NCI-H2196 treated with DMSO at 0.1 percent for 48 hours (cell line): ENCODE measurements around the gene ATG2A.

Experiments used
- DNase-seq: peaks from one replicate; lab custom pipeline; 2025; ENCODE audit not compliant: unreplicated experiment; lab: John Stamatoyannopoulos, UW

Gene ATG2A

DNA sequence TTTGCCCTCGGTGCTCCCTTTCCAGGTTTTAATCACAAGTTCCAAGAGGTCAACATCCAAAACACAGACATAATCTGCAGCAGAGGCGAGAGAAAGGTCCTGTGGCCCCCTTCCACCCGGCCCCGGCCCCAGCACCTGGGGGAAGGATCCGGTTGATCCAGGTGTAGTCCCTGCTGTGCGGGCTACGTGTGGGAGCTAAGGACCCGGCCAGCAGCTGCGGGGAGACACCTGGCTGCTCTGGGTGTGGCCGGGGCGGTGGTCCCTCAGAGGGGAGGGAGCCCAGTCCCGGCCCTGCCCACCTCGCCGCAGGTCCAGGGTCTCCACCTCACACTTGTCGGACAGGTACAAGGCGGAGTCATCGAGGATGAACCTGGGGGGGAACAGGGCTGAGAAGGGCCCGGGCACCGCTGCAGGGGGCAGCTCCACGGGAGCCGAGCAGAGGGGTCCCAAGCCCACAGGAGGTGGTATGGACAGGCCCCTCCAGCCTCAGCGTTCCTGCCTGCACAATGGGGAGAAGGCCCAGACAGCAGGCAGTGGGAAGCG is 13.6 kb downstream of the ATG2A start:
- DNase-seq, result no peak

DNA sequence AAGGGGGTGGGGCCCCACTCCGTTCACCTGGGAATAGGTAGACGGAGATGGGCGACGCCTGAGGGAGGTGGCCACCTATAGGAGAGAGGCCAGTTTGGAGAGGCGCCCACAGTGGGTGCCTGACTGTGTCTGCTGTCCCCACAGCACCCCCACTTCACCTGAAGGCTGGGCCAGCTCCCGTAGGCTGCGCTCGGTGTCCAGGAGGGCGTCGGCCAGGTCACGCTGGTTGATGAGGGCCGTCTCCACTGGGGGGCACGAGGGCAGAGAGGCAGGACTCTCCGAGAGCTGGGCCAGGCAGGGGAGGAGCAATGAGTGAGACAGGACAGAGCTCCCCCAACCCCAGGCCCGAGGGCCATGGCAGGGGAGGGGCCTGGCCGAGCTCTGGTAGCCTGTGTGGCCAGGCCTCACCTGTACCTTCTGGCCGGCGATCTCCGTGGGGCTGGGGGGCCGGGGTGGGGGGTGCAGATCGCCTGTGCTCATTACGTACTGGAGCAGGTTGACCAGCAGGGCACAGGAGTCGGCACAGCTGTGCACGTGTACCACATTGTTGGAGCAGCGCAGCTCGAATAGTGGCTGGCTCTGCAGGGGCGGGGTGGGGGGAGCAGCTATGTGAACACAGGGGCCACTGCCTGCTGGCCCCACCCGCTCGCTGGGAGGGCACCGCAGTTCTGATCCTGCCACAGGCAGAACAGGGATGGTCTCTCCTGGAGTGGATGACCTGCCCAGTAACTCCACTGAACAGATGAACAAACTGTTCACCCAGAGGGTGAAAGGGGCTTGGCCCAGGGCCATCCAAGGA is 14.7 kb downstream of the ATG2A start:
- DNase-seq, result no peak

DNA sequence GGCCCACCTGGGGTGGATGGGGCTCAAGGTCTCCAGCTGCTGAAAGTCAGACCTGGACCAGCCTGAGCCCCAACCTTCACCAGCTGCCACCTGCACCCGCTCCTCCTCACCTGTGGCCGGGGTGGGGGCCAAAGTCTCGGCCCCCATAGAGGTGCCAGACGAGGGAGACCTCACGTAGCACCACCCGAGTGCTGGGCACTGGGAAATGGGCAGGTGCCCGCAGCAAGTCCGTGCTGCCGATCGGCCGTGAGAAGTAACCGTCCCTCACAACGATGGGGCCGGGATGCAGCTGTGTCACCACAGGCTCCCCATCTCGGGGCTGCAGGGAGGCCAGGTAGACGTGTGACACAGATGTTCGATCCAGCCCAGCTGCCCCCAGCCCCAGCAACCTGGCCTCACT is 16.2 kb downstream of the ATG2A start:
- DNase-seq, result no peak

DNA sequence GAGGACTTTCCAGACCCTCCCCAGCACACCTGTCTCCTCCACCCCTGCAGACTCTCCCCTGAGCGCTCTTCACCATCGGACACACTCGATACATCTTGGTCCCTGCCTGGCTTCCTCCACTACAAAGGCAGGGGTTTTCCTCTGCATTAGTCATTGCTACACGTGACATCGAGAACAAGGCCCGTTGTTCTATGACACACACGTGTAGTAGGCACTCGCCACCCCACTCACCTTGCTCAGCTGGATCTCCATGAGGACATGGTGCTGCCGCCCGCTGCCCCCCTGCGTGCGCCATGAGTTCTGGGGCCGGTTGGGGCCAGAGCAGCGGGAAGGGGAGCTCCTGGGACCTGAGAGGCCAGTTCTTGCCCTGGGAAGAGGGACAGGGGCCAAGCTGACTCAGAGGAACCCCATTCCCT is 16.7 kb downstream of the ATG2A start:
- DNase-seq, result no peak

DNA sequence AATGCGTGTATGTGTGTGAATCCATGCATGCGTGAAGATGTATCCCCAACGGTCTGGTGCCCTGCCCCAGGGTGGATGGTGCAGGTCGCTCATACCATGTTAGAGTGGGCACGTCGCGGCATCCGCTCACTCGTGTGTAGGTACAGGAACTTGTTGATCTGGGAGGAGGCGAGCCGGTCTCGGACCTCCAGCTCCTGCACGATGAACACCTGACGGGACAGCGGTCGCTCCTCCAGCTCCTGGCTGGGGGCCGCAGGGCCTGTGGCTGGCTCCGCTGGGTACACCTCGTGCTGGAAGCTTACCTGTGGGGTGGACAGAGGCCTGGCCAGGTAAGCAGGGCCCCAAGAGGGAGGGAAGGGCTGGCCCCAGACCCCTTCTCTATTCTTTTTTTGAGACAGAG is 18.5 kb downstream of the ATG2A start:
- no peak for DNase-seq

DNA sequence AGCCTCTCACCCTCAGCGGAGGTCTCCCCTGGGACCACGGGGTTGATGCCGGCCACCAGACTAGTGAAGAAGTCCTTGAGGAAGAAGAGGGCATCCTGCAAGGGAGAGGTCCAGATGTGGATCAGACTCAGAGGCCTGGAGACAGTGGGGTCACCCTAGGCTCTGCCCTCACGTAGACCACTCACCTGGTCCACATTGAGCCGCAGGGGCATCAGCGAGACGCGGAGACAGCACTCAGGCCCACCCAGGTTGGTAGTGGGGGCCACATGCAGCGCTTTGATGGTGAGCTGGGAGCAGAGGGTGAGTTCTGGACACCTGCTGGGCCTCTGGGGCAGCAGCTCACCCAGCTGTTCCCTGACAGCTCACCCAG is 18.9 kb downstream of the ATG2A start:
- DNase-seq, result no peak

DNA sequence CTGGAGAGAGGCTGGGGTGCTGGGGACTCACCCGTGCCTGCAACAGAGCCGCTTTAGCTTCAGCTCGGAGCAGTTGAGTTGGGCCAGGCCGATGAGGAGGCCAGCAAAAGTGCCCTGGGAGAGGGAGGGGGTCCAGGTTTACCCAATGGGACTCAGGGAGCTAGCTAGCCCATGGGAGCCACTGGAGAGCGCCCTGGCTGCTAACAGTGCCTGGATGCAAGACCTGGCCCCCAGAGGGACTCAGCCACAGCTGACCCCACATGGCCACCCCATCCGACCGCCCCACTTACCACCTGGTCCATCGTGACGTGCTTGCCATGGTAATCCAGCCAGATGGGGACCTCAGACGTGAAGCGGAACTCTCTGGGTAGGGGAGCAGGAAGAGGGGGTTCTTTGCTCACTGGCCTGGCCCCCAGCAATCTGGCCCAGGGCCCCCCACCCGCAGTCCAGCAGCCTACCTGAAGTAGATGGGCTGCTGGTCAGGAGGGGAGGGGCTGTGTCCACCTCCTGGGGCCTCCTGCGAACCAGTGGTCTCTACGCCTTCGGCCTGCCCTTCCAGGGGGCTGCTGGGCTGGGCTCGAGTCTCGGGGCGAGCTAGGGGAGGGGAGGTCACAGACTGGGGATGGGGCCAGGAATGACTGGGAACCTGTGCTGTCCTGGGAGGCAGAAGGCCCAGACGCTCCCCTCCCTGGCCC is 19.5 kb downstream of the ATG2A start:
- no peak for DNase-seq

DNA sequence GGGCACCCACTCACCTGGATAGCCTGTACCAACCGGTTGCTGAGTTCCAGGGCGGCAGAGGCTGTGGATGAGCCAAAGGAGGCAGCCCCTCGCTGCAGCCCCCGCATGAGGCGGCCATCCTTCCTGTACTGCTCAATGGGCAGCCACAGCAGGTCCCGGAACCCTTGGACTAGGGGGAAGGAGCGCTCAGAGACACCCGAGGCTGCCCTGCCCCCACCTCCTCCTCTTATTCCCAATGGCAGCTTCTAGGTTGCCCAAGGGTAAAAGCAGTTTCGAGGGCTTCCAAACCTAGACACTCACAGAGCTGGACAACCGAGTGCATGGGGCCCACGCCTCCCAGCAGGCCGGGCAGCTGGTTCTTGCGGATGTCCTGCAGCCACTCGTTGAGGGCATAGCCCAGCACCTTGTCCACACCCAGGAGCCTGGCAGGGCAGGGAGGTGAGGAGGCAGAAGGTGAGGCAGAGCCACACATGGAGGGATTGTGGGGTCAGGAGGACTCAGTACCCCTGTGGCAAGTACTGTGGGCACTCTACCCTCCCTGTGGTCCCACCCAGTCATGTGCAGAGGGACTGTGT is 20.5 kb downstream of the ATG2A start:
- DNase-seq, result no peak

DNA sequence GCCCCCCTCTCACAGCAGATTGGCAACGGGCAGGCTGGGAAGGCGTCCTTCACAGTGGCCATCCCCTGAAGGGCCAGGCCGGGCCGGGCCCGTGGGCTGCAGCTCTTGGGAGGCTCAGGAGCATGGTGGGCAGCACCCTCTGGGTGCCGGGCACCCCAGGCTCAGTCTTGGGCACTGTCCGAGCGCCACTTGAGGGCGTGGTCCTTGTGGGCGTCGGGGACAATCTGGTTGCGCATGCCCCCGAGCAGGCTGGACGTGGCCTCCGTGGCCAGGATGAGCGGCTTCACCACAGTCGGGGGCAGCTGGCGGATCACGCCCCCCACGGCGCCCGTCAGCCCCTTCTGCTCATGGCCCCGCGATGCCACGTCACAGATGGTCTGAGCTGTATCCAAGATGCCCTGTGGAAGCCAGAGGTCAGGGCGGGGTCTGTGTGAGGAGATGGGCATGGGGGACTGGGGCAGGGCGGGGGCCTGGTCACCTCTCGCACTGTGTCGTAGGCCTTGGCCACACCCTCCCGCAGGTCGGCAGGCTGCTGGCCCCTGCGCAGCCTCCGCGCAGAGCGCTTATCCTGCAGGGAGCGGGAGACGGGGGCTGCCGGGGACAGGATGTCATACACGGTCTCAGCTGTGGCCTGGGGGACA is 22.1 kb downstream of the ATG2A start:
- DNase-seq, result no peak

GRCh38 chr11:64894070-64894811 is 22.8 kb downstream of the ATG2A start:
- peak; percentile 10 for DNase-seq

DNA sequence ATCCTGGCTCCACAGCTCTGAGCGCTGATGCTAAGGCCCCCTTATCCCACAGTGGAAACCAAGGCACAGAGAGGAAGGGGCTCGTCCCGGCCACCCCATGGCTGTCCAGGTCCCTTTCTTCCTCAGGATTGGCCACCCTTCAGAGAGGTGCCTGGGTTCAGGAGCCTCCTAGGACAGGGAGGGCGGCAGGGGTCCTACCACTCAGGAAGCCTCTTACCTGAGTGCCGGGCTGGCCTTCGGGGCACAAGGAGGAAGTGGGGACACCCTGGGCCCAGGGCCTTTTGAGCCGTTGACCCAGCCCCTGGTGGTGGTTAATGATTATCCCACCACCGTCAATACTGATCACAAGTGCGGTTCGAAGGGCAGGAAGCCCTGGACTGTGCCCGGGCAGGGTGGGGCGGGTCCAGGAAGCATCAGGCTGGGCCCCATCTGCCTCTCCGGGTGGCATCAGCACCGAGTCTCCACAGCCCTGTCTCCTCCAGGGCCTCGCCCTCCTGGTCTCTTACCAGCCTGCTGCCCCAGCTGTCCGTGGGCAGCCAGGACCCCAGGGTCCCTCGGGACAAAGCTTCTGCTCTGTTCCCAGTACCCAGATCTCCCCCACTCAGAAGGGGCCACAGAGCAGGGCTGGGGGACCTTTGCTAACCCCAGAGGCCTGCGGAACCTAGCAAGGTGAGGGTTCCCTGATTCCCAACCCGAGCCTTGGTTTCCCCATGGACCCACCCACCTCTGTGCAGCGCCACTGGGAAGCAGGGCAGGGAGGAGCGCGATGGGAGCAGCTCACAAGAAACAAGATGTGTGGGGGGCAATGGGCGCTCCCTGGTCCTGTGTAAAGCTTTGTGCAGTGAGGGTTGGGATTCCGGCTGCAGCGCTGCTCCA is 23.6 kb downstream of the ATG2A start:
- no peak for DNase-seq

- DNase-seq, result no peak
Measured at GRCh38 chr11:64892838-64893193, 24.2 kb downstream of the ATG2A start.

GRCh38 chr11:64892411-64892831 is 24.6 kb downstream of the ATG2A start:
- no peak for DNase-seq

DNA sequence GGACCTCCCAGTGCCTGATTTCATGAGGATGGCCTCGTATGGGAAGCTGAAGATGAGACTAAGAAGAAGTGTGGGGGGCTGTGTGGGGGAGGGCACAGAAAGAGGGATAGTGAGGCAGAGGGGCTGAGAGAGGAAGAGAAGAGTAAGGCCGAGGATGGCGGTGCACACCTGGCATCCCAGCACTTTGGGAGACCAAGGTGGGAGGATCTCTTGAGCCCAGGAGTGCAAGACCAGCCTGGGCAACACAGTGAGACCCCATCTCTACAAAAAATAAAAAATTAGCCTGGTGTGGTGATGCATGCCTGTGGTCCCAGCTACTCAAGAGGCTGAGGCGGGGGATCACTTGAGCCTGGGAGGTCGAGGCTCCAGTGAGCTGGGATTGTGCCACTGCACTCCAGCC is 25.1 kb downstream of the ATG2A start:
- no peak for DNase-seq

DNA sequence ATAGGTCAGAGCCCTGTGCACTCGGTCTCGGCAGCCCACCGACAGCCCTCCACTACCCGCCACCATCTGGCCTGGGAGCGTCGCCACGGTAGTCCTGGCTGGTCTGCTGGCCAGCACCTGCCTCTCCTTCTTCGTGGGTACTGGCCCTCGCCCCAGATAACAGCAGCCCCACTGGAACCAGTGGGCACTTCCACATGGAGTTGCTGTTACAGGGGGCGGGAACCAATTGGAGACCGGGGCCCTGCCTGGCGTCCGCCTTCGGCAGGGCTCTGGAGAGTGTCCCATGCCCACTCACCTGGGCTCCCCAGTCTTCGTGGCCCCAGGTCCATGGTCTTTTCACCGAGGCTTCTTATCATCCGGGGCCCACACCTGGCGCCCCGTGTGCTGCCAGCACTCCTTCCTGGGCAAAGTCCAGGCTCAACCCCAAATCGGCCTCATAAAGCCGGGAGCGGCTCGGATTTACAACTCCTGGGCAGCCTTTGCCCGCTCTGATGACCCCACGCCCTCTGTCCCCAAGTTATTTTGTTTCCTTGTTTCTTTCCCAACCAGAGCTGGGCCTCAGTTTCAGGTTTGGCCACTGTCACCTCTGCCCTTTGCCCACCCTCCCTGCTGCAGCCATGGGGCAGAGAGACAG is 25.7 kb downstream of the ATG2A start:
- DNase-seq, result no peak

DNA sequence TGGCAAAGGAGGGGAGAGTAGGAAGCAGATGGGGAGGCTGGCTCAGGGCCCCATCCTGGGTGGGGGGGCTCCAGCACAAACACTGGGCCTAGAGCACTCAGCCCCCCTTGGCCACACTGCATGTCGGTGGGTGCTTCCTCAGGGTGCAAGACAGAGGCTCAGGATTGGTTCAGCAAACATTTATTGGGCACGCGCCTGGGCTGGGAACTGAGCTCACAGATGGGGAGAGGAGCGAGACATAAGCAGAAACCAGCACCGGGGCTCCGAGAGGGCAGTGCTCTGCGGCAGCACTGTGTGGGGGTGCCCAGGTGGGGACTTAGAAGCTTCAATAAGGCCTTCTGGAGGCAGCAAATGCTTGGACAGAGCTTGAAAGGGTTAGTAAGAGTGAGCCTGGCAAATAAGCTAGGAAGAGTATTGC is 26.5 kb downstream of the ATG2A start:
- DNase-seq, result no peak

DNA sequence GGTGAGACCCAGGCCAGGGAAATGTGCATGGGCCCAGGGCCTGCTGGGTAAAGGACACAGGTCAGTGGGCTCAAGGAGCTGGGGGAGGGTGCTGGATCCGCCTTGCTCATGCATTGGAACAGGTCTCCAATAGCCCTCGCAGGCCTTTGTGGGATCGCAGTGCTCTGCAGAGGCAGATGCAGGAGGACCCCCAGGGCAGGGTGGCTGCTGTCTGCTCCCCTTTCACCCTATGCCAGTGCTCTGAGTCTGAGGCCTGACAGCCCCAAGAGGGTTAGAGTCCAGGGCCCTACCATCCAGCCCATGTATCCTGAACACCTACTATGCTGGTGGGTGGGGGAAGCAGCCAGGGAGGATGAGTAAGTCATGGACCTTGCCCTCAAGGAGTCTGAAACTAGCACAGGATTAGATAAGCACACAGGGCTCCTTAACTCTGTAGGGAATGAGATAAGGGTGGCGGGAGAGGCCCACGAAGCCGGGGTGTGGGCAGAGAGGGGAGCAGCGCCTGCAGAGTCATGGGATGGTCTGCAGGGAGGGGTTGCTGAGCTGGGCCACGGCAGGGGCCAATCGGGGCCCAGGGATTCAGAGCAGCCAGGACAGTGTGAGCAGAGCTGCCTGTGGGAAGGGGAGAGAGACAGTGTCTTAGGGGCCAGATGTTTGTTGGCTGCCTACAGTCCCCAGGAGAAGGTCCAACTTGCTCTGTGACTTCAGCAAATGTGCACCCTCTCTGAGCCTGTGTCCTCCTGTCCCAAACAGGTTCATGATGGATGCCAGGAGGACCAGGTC is 28.1 kb downstream of the ATG2A start:
- no peak for DNase-seq

DNA sequence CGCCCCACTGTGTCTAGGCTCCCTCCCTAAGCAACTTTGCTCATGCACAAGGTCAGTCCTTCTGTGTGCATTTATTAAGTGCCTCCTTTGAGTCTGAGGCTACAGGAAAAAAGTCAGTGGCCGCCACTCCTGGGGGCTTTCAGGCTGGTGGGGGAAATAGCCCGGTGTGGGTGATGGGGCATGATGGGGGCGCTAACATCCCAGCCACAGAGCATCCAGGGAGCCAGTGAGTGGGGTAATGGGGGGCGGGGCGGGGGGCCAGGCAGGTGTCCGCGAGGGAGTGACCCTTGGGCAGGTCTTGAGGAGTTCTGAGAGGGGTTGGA is 28.6 kb downstream of the ATG2A start:
- no peak for DNase-seq
